Measurements from ENCODE around the gene CNOT6L.
"Not testable (repeated sequence)": the region's sequence is repeated elsewhere in the genome, so short reads cannot be mapped to it uniquely, and the experiment has no call there.

The CNOT6L gene

DNA sequence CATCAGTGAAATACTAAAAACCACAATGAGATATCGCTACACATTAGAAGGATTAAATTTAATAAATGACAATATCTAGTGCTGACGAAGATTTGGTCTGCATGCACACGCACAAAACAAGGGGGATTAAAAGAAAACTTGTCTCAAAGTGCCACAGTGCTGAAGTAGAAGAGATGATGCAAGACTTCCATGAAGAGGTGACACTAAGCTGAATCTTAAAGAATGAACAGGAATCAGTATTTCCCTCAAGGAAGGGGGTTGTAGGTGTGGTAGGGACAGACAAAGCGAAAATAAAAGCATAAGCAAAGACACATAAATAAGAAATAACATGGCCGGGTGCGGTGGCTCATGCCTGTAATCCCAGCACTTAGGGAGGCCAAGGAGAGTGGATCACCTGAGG lies 33.5 kb downstream of the CNOT6L start:
- Histone ChIP-seq H3K4me3 (ENCODE audit: low read length, poor library complexity, severe bottlenecking) (no peak overlapping the region), H3K79me2 (ENCODE audit: insufficient read depth, low read length) (peaks cover 92% of the 10 kb centered on the region), H3K9me3 (ENCODE audit: insufficient read depth, low read depth, low read length) (no peaks in the 10 kb centered on the region), H3K4me1 (ENCODE audit: insufficient read depth, low read length, poor library complexity, severe bottlenecking) (no peaks in the 10 kb centered on the region), H3K9me2 (replicated peaks; ENCODE audit: low read depth, low read length) (no peaks in the 10 kb centered on the region), H3K36me3 (ENCODE audit: insufficient read depth, low read length) (no peaks in the 10 kb centered on the region), H4K20me1 (ENCODE audit: insufficient read depth, low read length, poor library complexity, severe bottlenecking) (peaks cover 43% of the 10 kb centered on the region), H2AFZ (ENCODE audit: low read length) (no peak overlapping the region), H3K9ac (ENCODE audit: low read depth, low read length, poor library complexity, severe bottlenecking) (no peak overlapping the region), H3K4me2 (ENCODE audit: low read depth, low read length, poor library complexity, severe bottlenecking) (no peak overlapping the region), H3K27me3 (ENCODE audit: insufficient read depth, low read length, poor library complexity, severe bottlenecking) (no peaks in the 10 kb centered on the region), H3F3A (ENCODE audit: low read depth) (0 out of 2 replicates have a peak, but pooled peaks cover 4% of the 10 kb centered on the region)
- TF ChIP-seq, protein P1, sequence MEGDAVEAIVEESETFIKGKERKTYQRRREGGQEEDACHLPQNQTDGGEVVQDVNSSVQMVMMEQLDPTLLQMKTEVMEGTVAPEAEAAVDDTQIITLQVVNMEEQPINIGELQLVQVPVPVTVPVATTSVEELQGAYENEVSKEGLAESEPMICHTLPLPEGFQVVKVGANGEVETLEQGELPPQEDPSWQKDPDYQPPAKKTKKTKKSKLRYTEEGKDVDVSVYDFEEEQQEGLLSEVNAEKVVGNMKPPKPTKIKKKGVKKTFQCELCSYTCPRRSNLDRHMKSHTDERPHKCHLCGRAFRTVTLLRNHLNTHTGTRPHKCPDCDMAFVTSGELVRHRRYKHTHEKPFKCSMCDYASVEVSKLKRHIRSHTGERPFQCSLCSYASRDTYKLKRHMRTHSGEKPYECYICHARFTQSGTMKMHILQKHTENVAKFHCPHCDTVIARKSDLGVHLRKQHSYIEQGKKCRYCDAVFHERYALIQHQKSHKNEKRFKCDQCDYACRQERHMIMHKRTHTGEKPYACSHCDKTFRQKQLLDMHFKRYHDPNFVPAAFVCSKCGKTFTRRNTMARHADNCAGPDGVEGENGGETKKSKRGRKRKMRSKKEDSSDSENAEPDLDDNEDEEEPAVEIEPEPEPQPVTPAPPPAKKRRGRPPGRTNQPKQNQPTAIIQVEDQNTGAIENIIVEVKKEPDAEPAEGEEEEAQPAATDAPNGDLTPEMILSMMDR (conservative IDR thresholded peaks at IDR 0.05; ENCODE audit: low read length) = no peak
- TF ChIP-seq EZH2phosphoT487 (IDR thresholded peaks at IDR 0.05; ENCODE audit: borderline replicate concordance) = no peak

- Histone ChIP-seq H3K4me3 (ENCODE audit: low read length, poor library complexity, severe bottlenecking) (no peak overlapping the region), H3K9ac (ENCODE audit: low read depth, low read length, poor library complexity, severe bottlenecking) (no peak overlapping the region), H3K4me2 (ENCODE audit: low read depth, low read length, poor library complexity, severe bottlenecking) (no peak overlapping the region), H3K79me2 (ENCODE audit: insufficient read depth, low read length) (peaks cover 88% of the 10 kb centered on the region), H4K20me1 (ENCODE audit: insufficient read depth, low read length, poor library complexity, severe bottlenecking) (peaks cover 46% of the 10 kb centered on the region), H3K4me1 (ENCODE audit: insufficient read depth, low read length, poor library complexity, severe bottlenecking) (no peaks in the 10 kb centered on the region), H3K36me3 (ENCODE audit: insufficient read depth, low read length) (no peaks in the 10 kb centered on the region), H3F3A (ENCODE audit: low read depth) (0 out of 2 replicates have a peak, but pooled peaks cover 4% of the 10 kb centered on the region), H3K27me3 (ENCODE audit: insufficient read depth, low read length, poor library complexity, severe bottlenecking) (no peaks in the 10 kb centered on the region), H3K9me2 (replicated peaks; ENCODE audit: low read depth, low read length) (no peaks in the 10 kb centered on the region), H2AFZ (ENCODE audit: low read length) (no peak overlapping the region), H3K9me3 (ENCODE audit: insufficient read depth, low read depth, low read length) (no peaks in the 10 kb centered on the region)
- TF ChIP-seq EZH2phosphoT487 (IDR thresholded peaks at IDR 0.05; ENCODE audit: borderline replicate concordance) = no peak
- TF ChIP-seq, protein P1 (conservative IDR thresholded peaks at IDR 0.05; ENCODE audit: low read length) = no peak
These were observed 35.3 kb downstream of the CNOT6L start for GRCh38 chr4:77783895-77784294.

DNA sequence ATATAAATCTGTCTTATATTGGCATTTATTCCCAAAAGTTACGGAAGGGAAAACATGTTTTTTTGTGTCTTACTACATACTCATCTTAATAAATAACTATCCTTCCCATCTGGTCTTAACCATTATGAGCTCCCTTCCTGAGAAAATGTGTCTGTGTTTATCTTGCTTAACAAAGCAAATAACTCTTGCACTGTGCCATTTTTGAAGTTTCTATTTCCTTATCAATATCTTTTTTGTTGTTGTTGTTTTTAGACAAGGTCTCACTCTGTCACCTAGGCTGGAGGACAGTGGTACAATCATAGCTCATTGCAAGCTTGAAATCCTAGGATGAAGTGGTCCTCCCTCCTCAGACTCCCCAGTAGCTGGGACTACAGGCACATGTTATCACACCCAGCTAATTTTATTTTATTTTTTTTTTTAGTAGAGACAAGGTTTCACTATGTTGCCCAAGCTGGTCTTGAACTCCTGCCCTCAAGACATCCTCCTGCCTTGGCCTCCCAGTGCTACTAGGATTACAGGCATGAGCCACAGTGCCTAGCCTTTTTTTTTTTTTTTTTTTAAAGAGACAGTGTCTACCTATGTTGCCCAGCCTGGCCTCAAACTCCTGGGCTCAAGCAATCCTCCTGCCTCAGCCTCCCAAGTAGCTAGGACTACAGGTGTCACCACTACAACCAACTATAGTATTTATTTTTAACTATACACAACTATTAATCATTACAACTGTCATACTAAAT lies 36.9 kb downstream of the CNOT6L start:
- no peaks in the 10 kb centered on the region for H3K9me3 ChIP-seq (ENCODE audit: insufficient read depth, low read depth, low read length)
- TF ChIP-seq, protein P1 (conservative IDR thresholded peaks at IDR 0.05; ENCODE audit: low read length) = no peak
- TF ChIP-seq EZH2phosphoT487 (IDR thresholded peaks at IDR 0.05; ENCODE audit: borderline replicate concordance) = no peak
- H3F3A ChIP-seq (ENCODE audit: low read depth) = 0 out of 2 replicates have a peak, but pooled peaks cover 4% of the 10 kb centered on the region
- H3K27me3 ChIP-seq (ENCODE audit: insufficient read depth, low read length, poor library complexity, severe bottlenecking) = no peaks in the 10 kb centered on the region
- H3K36me3 ChIP-seq (ENCODE audit: insufficient read depth, low read length) = no peaks in the 10 kb centered on the region
- H3K9ac ChIP-seq (ENCODE audit: low read depth, low read length, poor library complexity, severe bottlenecking) = no peak overlapping the region
- peaks cover 92% of the 10 kb centered on the region for H3K79me2 ChIP-seq (ENCODE audit: insufficient read depth, low read length)
- H3K4me2 ChIP-seq (ENCODE audit: low read depth, low read length, poor library complexity, severe bottlenecking) = no peak overlapping the region
- no peaks in the 10 kb centered on the region for H3K4me1 ChIP-seq (ENCODE audit: insufficient read depth, low read length, poor library complexity, severe bottlenecking)
- no peak overlapping the region for H2AFZ ChIP-seq (ENCODE audit: low read length)
- no peak overlapping the region for H3K4me3 ChIP-seq (ENCODE audit: low read length, poor library complexity, severe bottlenecking)
- H3K9me2 ChIP-seq (replicated peaks; ENCODE audit: low read depth, low read length) = no peaks in the 10 kb centered on the region
- peaks cover 46% of the 10 kb centered on the region for H4K20me1 ChIP-seq (ENCODE audit: insufficient read depth, low read length, poor library complexity, severe bottlenecking)

- H3F3A ChIP-seq (ENCODE audit: low read depth); H3K27me3 ChIP-seq (ENCODE audit: insufficient read depth, low read length, poor library complexity, severe bottlenecking); H2AFZ ChIP-seq (ENCODE audit: low read length); H3K9ac ChIP-seq (ENCODE audit: low read depth, low read length, poor library complexity, severe bottlenecking); H3K9me3 ChIP-seq (ENCODE audit: insufficient read depth, low read depth, low read length); H3K36me3 ChIP-seq (ENCODE audit: insufficient read depth, low read length); H3K4me1 ChIP-seq (ENCODE audit: insufficient read depth, low read length, poor library complexity, severe bottlenecking); H3K9me2 ChIP-seq (replicated peaks; ENCODE audit: low read depth, low read length); H3K4me2 ChIP-seq (ENCODE audit: low read depth, low read length, poor library complexity, severe bottlenecking); H3K4me3 ChIP-seq (ENCODE audit: low read length, poor library complexity, severe bottlenecking): not testable (repeated sequence)
- Histone ChIP-seq H3K79me2 (ENCODE audit: insufficient read depth, low read length) (peaks cover 92% of the 10 kb centered on the region), H4K20me1 (ENCODE audit: insufficient read depth, low read length, poor library complexity, severe bottlenecking) (peaks cover 58% of the 10 kb centered on the region)
These were observed 38.4 kb downstream of the CNOT6L start for GRCh38 chr4:77780762-77781161.

Data from Loucy (cell line).